H1 (cell line): ENCODE data around the gene DTNB. TPM values are rescaled to one million over a fixed set of nuclear protein-coding genes. Genes with fewer than 3 reads are reported as not detected.

Experiments
- CTCF ChIA-PET: fragments of 300-600 bp; sonication (Branson Sonifier 250); formaldehyde crosslinking; loops from one replicate; lab custom pipeline; 2021; ENCODE audit not compliant: partially characterized antibody; lab: Charles Lee
- POLR2A ChIA-PET: fragments of 300-600 bp; sonication (Branson Sonifier 250); formaldehyde crosslinking; loops from one replicate; lab custom pipeline; 2021; ENCODE audit warnings: inconsistent platforms; ENCODE audit not compliant: partially characterized antibody; lab: Charles Lee
- DNase-seq, 2 experiments: peaks; one replicate each; pipeline versions ENCODE4 v3.0.0 to v3.0.0-alpha.2; 2010 to 2022; ENCODE audit warnings: low spot score in 2 of 2, low read depth in 1 of 2, mixed read lengths in 1 of 2
- FAIRE-seq: peaks from 2 replicates; lab custom pipeline; 2011; peaks lifted over from hg19 to GRCh38; lab: Jason Lieb, UNC
- H2AFZ ChIP-seq: 2 replicates; pipeline ENCODE4 v1.8.1; 2012; ENCODE audit warnings: low read length, inconsistent platforms
- H2AK5ac ChIP-seq: 2 replicates; pipeline ENCODE4 v1.6.1; 2013; ENCODE audit warnings: low read depth, low read length
- H2BK120ac ChIP-seq: replicated peaks from 2 replicates; pipeline ENCODE3; 2013; ENCODE audit warnings: low read depth, low read length, inconsistent platforms
- H2BK12ac ChIP-seq: 2 replicates; pipeline ENCODE4 v1.6.1; 2013; ENCODE audit warnings: low read depth, low read length
- H2BK15ac ChIP-seq: 2 replicates; pipeline ENCODE4 v1.6.1; 2013; ENCODE audit warnings: low read length
- H2BK20ac ChIP-seq: 2 replicates; pipeline ENCODE4 v1.6.1; 2013; ENCODE audit warnings: low read length
- H2BK5ac ChIP-seq: 2 replicates; pipeline ENCODE4 v1.6.1; 2013; ENCODE audit warnings: low read depth, low read length
- H3K14ac ChIP-seq: 2 replicates; pipeline ENCODE4 v1.6.1; 2013; ENCODE audit warnings: inconsistent platforms; ENCODE audit not compliant: insufficient read length
- H3K18ac ChIP-seq: 2 replicates; pipeline ENCODE4 v1.6.1; 2013; ENCODE audit warnings: low read length; ENCODE audit errors: extremely low read depth
- H3K23ac ChIP-seq: 2 replicates; pipeline ENCODE4 v1.6.1; 2013; ENCODE audit warnings: inconsistent platforms; ENCODE audit not compliant: insufficient read length
- H3K23me2 ChIP-seq: 2 replicates; pipeline ENCODE4 v1.6.1; 2013; ENCODE audit warnings: low read depth, low read length
- H3K27ac ChIP-seq: 2 replicates; pipeline ENCODE4 v1.6.1; 2011; ENCODE audit warnings: low read depth, low read length, inconsistent platforms
- H3K27me3 ChIP-seq, 4 experiments: replicated peaks in 1 of 4; 1 replicate in 1 of 4; 2 replicates in 3 of 4; pipeline versions ENCODE4 v1.6.1 to v1.8.1; 2011 to 2013; ENCODE audit warnings: low read length in 3 of 4, mild to moderate bottlenecking in 3 of 4, inconsistent platforms in 2 of 4, mixed read lengths in 2 of 4, moderate library complexity in 1 of 4; ENCODE audit not compliant: control insufficient read depth in 3 of 4, insufficient read depth in 3 of 4; ENCODE audit errors: extremely low read depth in 1 of 4
- H3K36me3 ChIP-seq, 4 experiments: 2 replicates each; pipeline versions ENCODE4 v1.6.1 to v1.8.1; 2011 to 2013; ENCODE audit warnings: mild to moderate bottlenecking in 4 of 4, low read length in 3 of 4, moderate library complexity in 2 of 4, control low read depth in 1 of 4, inconsistent platforms in 1 of 4; ENCODE audit not compliant: insufficient read depth in 4 of 4, control insufficient read depth in 2 of 4
- H3K4ac ChIP-seq: replicated peaks from 2 replicates; pipeline ENCODE3; 2013; ENCODE audit warnings: low read length, low read depth, mixed read lengths, inconsistent platforms; ENCODE audit not compliant: insufficient read length
- H3K4me1 ChIP-seq, 4 experiments: replicated peaks in 1 of 4; 1 replicate in 1 of 4; 2 replicates in 3 of 4; pipeline versions ENCODE4 v1.6.1 to v1.8.1; 2011 to 2013; ENCODE audit warnings: low read length in 3 of 4, inconsistent platforms in 2 of 4, mixed read lengths in 1 of 4; ENCODE audit not compliant: insufficient read depth in 4 of 4, control insufficient read depth in 3 of 4
- H3K4me2 ChIP-seq, 2 experiments: 2 replicates each; pipeline versions ENCODE4 v1.6.1 to v1.8.1; 2011 to 2013; ENCODE audit warnings: low read depth in 2 of 2, low read length in 2 of 2, control low read depth in 1 of 2, inconsistent platforms in 1 of 2, mild to moderate bottlenecking in 1 of 2; ENCODE audit not compliant: insufficient read depth in 1 of 2
- H3K4me3 ChIP-seq, 4 experiments: fragments of 200-600, 300-600 bp in 1 of 4; sonication (generic), shearing (Covaris generic), sonication (Bioruptor Twin) in 1 of 4; 2 replicates each; pipeline versions ENCODE4 v1.5.1 to v1.8.1; 2011 to 2016; ENCODE audit warnings: low read length in 4 of 4, low read depth in 3 of 4, control low read depth in 2 of 4, inconsistent platforms in 2 of 4, mild to moderate bottlenecking in 2 of 4, mixed read lengths in 1 of 4, moderate library complexity in 1 of 4; ENCODE audit not compliant: insufficient read depth in 2 of 4; ENCODE audit errors: extremely low read depth in 1 of 4
- H3K56ac ChIP-seq: replicated peaks from 2 replicates; pipeline ENCODE3; 2013; ENCODE audit warnings: low read depth, mild to moderate bottlenecking, mixed read lengths, low read length, inconsistent platforms; ENCODE audit not compliant: insufficient read length
- H3K79me1 ChIP-seq: 2 replicates; pipeline ENCODE4 v1.6.1; 2013; ENCODE audit warnings: low read depth, low read length, control low read depth
- H3K79me2 ChIP-seq, 2 experiments: 2 replicates each; pipeline versions ENCODE4 v1.6.1 to v1.8.1; 2012 to 2013; ENCODE audit warnings: low read length in 2 of 2, mild to moderate bottlenecking in 2 of 2, inconsistent platforms in 1 of 2; ENCODE audit not compliant: insufficient read depth in 2 of 2, control insufficient read depth in 1 of 2
- H3K9ac ChIP-seq, 4 experiments: replicated peaks in 1 of 4; 1 replicate in 1 of 4; 2 replicates in 3 of 4; pipeline versions ENCODE4 v1.6.1 to v1.8.1; 2011 to 2013; ENCODE audit warnings: low read depth in 3 of 4, low read length in 3 of 4, control low read depth in 2 of 4, mild to moderate bottlenecking in 2 of 4, moderate library complexity in 2 of 4, inconsistent platforms in 1 of 4; ENCODE audit errors: extremely low read depth in 1 of 4
- H3K9me3 ChIP-seq, 2 experiments: 2 replicates each; pipeline versions ENCODE4 v1.6.1 to v1.8.1; 2012 to 2013; ENCODE audit warnings: mild to moderate bottlenecking in 2 of 2, moderate library complexity in 2 of 2, control low read depth in 1 of 2, inconsistent platforms in 1 of 2, low read depth in 1 of 2, low read length in 1 of 2, mixed read lengths in 1 of 2; ENCODE audit not compliant: insufficient read depth in 2 of 2
- H4K20me1 ChIP-seq, 2 experiments: replicated peaks in 1 of 2; 2 replicates each; pipeline versions ENCODE3 to v1.8.1; 2011 to 2013; ENCODE audit warnings: inconsistent platforms in 2 of 2, low read length in 2 of 2, mild to moderate bottlenecking in 1 of 2; ENCODE audit not compliant: insufficient read depth in 2 of 2, control insufficient read depth in 1 of 2
- H4K5ac ChIP-seq: 2 replicates; pipeline ENCODE4 v1.6.1; 2013; ENCODE audit warnings: low read length, low read depth, mixed read lengths, inconsistent platforms; ENCODE audit not compliant: insufficient read length
- H4K8ac ChIP-seq: 2 replicates; pipeline ENCODE4 v1.8.0; 2013; ENCODE audit warnings: mild to moderate bottlenecking, moderate library complexity, low read length, inconsistent platforms; ENCODE audit not compliant: insufficient read depth; ENCODE audit errors: extremely low read depth
- H4K91ac ChIP-seq: replicated peaks from 2 replicates; pipeline ENCODE3; 2013; ENCODE audit warnings: low read length, mixed read lengths, inconsistent platforms; ENCODE audit not compliant: insufficient read length
- BCL11A ChIP-seq, 2 experiments: IDR thresholded peaks; one replicate each; pipeline ENCODE4 v1.6.1; 2011; ENCODE audit warnings: low read depth in 2 of 2, low read length in 2 of 2, mild to moderate bottlenecking in 2 of 2
- CHD2 ChIP-seq: IDR thresholded peaks from 2 replicates; pipeline ENCODE4 v1.6.1; 2012; ENCODE audit warnings: low read length, improper control_type of control experiment
- HDAC2 ChIP-seq, 2 experiments: fragments of 300-600 bp in 1 of 2; sonication (generic) in 1 of 2; IDR thresholded peaks; 2 replicates each; pipeline ENCODE4 v1.6.1; 2011 to 2012; ENCODE audit warnings: low read depth in 2 of 2, low read length in 2 of 2, mild to moderate bottlenecking in 2 of 2, moderate library complexity in 2 of 2, borderline replicate concordance in 1 of 2, inconsistent platforms in 1 of 2
- KDM1A ChIP-seq: fragments of 200-600, 300-600 bp; sonication (generic); IDR thresholded peaks from 2 replicates; pipeline ENCODE4 v1.7.1; 2016; ENCODE audit warnings: mild to moderate bottlenecking, low read length, borderline replicate concordance
- KDM4A ChIP-seq: IDR thresholded peaks from one replicate; pipeline ENCODE4 v1.7.1; 2012; ENCODE audit warnings: low read depth, mild to moderate bottlenecking, moderate library complexity, low read length, inconsistent platforms; ENCODE audit not compliant: severe bottlenecking
- PHF8 ChIP-seq: fragments of 200-600 bp; sonication (generic); conservative IDR thresholded peaks from 2 replicates; pipeline ENCODE4 v1.7.1; 2012; ENCODE audit warnings: low read depth, mild to moderate bottlenecking, inconsistent platforms, low read length, moderate library complexity
- POLR2AphosphoS5 ChIP-seq: IDR thresholded peaks from 2 replicates; pipeline ENCODE4 v1.6.1; 2011; ENCODE audit warnings: low read depth, low read length
- RBBP5 ChIP-seq: IDR thresholded peaks from 2 replicates; pipeline ENCODE4 v1.7.1; 2012; ENCODE audit warnings: low read depth, mild to moderate bottlenecking, inconsistent platforms, low read length, moderate library complexity, borderline replicate concordance
- SP1 ChIP-seq: IDR thresholded peaks from 2 replicates; pipeline ENCODE4 v1.6.1; 2011; ENCODE audit warnings: low read depth, low read length
- SUZ12 ChIP-seq: fragments of 200-600 bp; sonication (generic); IDR thresholded peaks from 2 replicates; pipeline ENCODE4 v1.6.1; 2012; ENCODE audit warnings: mild to moderate bottlenecking, inconsistent platforms, low read length, moderate library complexity, mixed read lengths
- ZNF274 ChIP-seq: IDR thresholded peaks from 2 replicates; pipeline ENCODE4 v1.7.0; 2012; ENCODE audit warnings: low read length, borderline replicate concordance; ENCODE audit errors: extremely low read depth
- WGBS, 2 experiments: shearing (Covaris generic) in 1 of 2; methylation state at CpG; one replicate each; pipeline versions ENCODE4 v1.1.6 to v1.1.7; 2013 to 2015; ENCODE audit warnings: low lambda C conversion rate in 2 of 2, mixed read lengths in 2 of 2, inconsistent platforms in 1 of 2, low coverage in 1 of 2, missing lambda C conversion rate in 1 of 2; ENCODE audit not compliant: insufficient replicate concordance in 2 of 2, insufficient coverage in 1 of 2, insufficient read length in 1 of 2; ENCODE audit errors: extremely low coverage in 1 of 2, missing lambda C conversion rate in 1 of 2; 5-methylcytosine and 5-hydroxymethylcytosine counted together
- polyA plus RNA-seq, 7 experiments: library from polyadenylated mRNA; depleted of rRNA in 3 of 7; stranded (reverse) in 5 of 7; unstranded in 2 of 7; fragments of >200 nt in 5 of 7; fragments of 200-250 nt in 2 of 7; gene quantifications; 1 replicate in 5 of 7; 2 replicates in 1 of 7; 4 replicates in 1 of 7; pipeline versions ENCODE4 v1.2.1 to v1.2.3, GENCODE V29; 2011 to 2013; ENCODE audit warnings: missing spikeins in 2 of 7, mixed read lengths in 2 of 7
- total RNA-seq: library from RNA; stranded (reverse); fragmentation: NEBNext Ultra II Directional; extraction: Animal tissue kit (Norgen Biotek cat#: 25700); gene quantifications from 2 replicates; pipeline ENCODE4 v1.2.1, GENCODE V29; 2021

The DTNB gene
- total and polyA plus RNA-seq, 2 of the 8 experiments (the other 6 are each of a cell fraction or from before 2014, with no cell fraction given) = 39.6 to 49.5 TPM

GRCh38 chr2:25371253-25372241 lies 301.8 kb downstream of the DTNB start:
- Histone ChIP-seq H3K4me2 (no peak overlapping the region), H2BK5ac (0 out of 2 replicates have a peak overlapping the region, but pooled peaks have one; percentile 1), H3K27ac (no peak overlapping the region), H2BK20ac (no peak overlapping the region), H3K9me3 (no peaks in the 10 kb centered on the region), H3K4ac (no peak overlapping the region), H3K18ac (no peak overlapping the region), H3K79me1 (no peaks in the 10 kb centered on the region), H3K4me3 (no peak overlapping the region), H4K20me1 (no peaks in the 10 kb centered on the region), H3K56ac (no peak overlapping the region), H4K8ac (no peak overlapping the region), H3K27me3 (peaks cover 0 to 15% (median 6%) of the 10 kb centered on the region in 4 experiments; a peak in 6 of 7 replicates), H3K79me2 (no peaks in the 10 kb centered on the region), H3K36me3 (no peaks in the 10 kb centered on the region), H4K5ac (no peak overlapping the region), H3K23me2 (no peaks in the 10 kb centered on the region), H3K9ac (no peak overlapping the region), H2AK5ac (no peak overlapping the region), H3K23ac (no peak overlapping the region), H4K91ac (no peak overlapping the region), H2AFZ (no peak overlapping the region), H2BK15ac (no peak overlapping the region), H3K14ac (no peak overlapping the region), H2BK12ac (no peak overlapping the region)
- DNase-seq (no peak), FAIRE-seq (no peak)
- CTCF ChIA-PET = interaction anchor here (0.6 to 8.6 kb wide), 8 partner anchors 7 to 1095 kb away, joined by 3 to 108 read pairs (median 4); partner anchors contain the start of gene DNMT3A
- 92% methylated on average over 23 of the region's 27 CpGs; no CpG with 5 or more reads in 1 of the 2 experiments for WGBS, 2 experiments
- TF ChIP-seq RBBP5 (no peak), KDM4A (no peak), BCL11A (IDR thresholded peaks at IDR 0.05; ENCODE audit: low read depth in 2 of 2, low read length in 2 of 2) (no peak), KDM1A (no peak), SUZ12 (no peak), SP1 (no peak), CHD2 (no peak), PHF8 (no peak), HDAC2 (IDR thresholded peaks at IDR 0.05; ENCODE audit: borderline replicate concordance in 1 of 2, low read depth in 2 of 2, low read length in 2 of 2) (no peak), ZNF274 (no peak), POLR2AphosphoS5 (no peak)
- TF ChIP-seq, all 59 proteins: peak for 0
- no peak overlapping the region for H2BK120ac ChIP-seq
- POLR2A ChIA-PET = interaction anchor here (1.9 to 2.3 kb wide), 2 partner anchors 9 to 10 kb away, joined by 7 to 8 read pairs; no protein-coding TSS in a partner anchor
- H3K4me1 ChIP-seq = peaks cover 0 to 8% (median 5%) of the 10 kb centered on the region in 4 experiments; a peak in 3 of 7 replicates
